Fibroblast of mammary gland (primary cell): ENCODE measurements around the gene ENDOD1.
A peak's percentile ranks its signal among the peaks of the same experiment; 100 is the strongest.
"Not testable (repeated sequence)": the region's sequence is repeated elsewhere in the genome, so short reads cannot be mapped to it uniquely, and the experiment has no call there.

Source experiments
- DNase-seq: peaks from one replicate; pipeline ENCODE4 v3.0.0-alpha.2; 2010; ENCODE audit warnings: low read depth
- H3K4me3 ChIP-seq: 2 replicates; pipeline ENCODE4 v1.5.1; 2011; ENCODE audit warnings: low read depth, mild to moderate bottlenecking, low read length, moderate library complexity; ENCODE audit not compliant: control insufficient read depth
- TF ChIP-seq, protein P1 (sequence below): conservative IDR thresholded peaks from 2 replicates; pipeline ENCODE4 v1.5.1; 2011; ENCODE audit warnings: low read depth, low read length, inconsistent platforms; ENCODE audit not compliant: control insufficient read depth, insufficient read depth

Gene ENDOD1

GRCh38 chr11:95128602-95129001, 39.0 kb downstream of the ENDOD1 start:
- no peak for DNase-seq
- TF ChIP-seq, protein P1, sequence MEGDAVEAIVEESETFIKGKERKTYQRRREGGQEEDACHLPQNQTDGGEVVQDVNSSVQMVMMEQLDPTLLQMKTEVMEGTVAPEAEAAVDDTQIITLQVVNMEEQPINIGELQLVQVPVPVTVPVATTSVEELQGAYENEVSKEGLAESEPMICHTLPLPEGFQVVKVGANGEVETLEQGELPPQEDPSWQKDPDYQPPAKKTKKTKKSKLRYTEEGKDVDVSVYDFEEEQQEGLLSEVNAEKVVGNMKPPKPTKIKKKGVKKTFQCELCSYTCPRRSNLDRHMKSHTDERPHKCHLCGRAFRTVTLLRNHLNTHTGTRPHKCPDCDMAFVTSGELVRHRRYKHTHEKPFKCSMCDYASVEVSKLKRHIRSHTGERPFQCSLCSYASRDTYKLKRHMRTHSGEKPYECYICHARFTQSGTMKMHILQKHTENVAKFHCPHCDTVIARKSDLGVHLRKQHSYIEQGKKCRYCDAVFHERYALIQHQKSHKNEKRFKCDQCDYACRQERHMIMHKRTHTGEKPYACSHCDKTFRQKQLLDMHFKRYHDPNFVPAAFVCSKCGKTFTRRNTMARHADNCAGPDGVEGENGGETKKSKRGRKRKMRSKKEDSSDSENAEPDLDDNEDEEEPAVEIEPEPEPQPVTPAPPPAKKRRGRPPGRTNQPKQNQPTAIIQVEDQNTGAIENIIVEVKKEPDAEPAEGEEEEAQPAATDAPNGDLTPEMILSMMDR, result no peak

DNA sequence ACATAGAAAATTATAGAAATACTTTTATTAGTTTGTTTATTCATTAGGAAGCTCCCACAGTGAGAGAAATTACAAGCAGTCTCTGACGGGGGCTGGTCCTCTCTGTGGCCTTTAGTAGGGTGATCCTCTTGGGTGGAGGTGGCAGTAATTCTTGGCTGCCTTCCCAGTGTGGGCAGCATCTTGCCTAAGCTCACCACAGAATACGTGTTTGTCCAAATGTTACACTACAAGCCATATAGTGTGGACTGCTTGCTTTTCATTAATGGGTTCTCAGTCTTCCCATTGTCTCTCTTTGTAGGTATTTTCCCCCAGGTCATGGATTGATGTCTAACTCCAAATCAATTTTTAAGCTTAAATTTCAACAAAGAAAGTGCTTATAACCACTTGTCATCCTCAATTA, 43.3 kb downstream of the ENDOD1 start:
- DNase-seq, result no peak
- TF ChIP-seq, protein P1, result no peak
- H3K4me3 ChIP-seq, result no peak overlapping the region

More at GRCh38 chr11:95128602-95129001, 39.0 kb downstream of the ENDOD1 start:
- no peak overlapping the region for H3K4me3 ChIP-seq

GRCh38 chr11:95134491-95134890, 44.8 kb downstream of the ENDOD1 start:
- H3K4me3 ChIP-seq, result no peak overlapping the region
- DNase-seq, result peak; percentile 81
- TF ChIP-seq, protein P1, result no peak

- peak; percentile 27 for DNase-seq
- TF ChIP-seq, protein P1, result no peak
- H3K4me3 ChIP-seq, result no peak overlapping the region
Observed at GRCh38 chr11:95135155-95135554, 45.5 kb downstream of the ENDOD1 start.

GRCh38 chr11:95135880-95136279, 46.2 kb downstream of the ENDOD1 start:
- TF ChIP-seq, protein P1, result no peak
- H3K4me3 ChIP-seq, result no peak overlapping the region
- DNase-seq, result no peak

DNA sequence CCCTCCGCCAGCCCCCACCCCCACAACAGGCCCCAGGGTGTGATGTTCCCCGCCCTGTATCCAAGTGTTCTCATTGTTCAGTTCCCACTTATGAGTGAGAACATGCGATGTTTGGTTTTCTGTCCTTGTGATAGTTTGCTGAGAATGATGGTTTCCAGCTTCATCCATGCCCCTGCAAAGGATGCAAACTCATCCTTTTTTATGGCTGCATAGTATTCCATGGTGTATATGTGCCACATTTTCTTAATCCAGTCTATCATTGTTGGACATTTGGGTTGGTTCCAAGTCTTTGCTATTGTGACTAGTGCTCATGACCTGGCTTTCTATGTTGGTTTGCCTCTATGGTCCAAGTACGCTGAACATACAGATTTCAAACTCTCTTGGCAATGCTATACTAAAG, 47.1 kb downstream of the ENDOD1 start:
- H3K4me3 ChIP-seq, DNase-seq: not testable (repeated sequence)

DNA sequence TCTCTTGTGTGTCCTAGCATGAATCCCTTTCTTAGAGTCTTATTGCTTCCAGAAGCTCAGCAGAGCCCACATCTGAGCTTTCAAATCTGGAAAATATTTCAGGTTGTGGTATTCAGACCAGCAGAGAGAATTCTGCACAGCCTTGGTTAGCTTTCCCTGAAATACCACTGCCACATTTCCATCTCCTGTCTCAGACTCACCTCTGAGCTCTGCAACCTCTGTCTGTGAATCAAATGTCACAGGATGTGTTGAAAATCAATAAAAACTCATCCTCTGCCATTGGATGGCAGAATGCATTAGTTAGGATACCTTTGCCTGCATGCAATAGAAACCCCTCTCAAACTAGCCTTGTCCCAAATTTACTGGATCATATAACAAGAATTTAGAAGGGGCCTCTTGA, 47.7 kb downstream of the ENDOD1 start:
- no peak overlapping the region for H3K4me3 ChIP-seq
- DNase-seq, result no peak
- TF ChIP-seq, protein P1, result no peak

DNA sequence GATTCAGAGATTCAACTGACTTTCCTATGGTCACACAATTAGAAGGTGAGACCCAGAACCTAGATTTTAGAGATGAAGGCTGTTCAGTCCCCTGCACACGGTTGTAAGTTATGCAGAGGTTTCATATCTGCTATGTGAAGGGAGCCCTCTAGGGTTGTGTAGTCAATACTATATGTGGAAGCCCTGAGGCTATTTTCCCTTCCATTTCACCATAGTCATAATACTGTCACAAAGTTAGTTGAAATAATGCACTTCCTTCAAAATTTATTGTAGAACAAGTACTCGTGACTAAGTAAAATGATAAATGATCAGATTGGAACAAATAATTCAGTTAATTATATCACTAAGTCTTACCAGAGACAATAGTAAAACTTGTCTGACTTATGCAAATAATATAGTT, 48.8 kb downstream of the ENDOD1 start:
- peak; percentile 28 for DNase-seq
- TF ChIP-seq, protein P1, result peak; percentile 30
- no peak overlapping the region for H3K4me3 ChIP-seq
